Measurements from ENCODE around the gene WDPCP. TPM values are rescaled to one million over a fixed set of nuclear protein-coding genes. Genes with fewer than 3 reads are reported as not detected.

Gene WDPCP
- total and polyA plus RNA-seq, 2 of the 4 experiments (the other 2 are of a cell fraction): 2.2 to 10.2 TPM

DNA sequence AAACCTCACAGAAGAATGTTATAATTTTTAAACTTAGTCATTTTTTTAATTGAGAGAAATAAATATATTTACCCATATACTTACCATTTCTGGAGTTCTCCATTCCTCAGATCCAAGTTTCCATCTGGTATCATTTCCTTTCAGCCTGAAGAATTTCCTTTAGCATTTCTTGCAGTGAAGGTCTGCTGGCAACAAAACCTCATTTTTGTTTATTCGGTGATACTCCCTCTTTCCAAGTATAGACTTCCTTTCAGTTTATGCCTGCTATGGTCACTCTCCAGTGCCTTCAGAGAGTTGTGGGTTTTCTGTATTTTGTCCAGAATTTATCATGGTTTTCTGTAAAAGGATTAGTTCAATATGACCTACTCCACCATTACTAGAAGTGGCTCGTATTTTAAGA, 17.0 kb downstream of the WDPCP start:
- CTCF ChIA-PET: interaction anchor here (0.6 kb wide), 1 partner anchor 56 kb away, joined by 3 read pairs; no protein-coding TSS in a partner anchor
- in situ Hi-C loops (cut with MboI; ENCODE audit: low sequenced_read_pairs) (no loop called here), dilution Hi-C loops (cut with HindIII; ENCODE audit: low sequenced_read_pairs, unreplicated experiment) (no loop called here), intact Hi-C loops (cut with micrococcal nuclease) (no loop called here)
- no peak overlapping the region for H3K9ac ChIP-seq (ENCODE audit: low read depth, low read length)
- H3K4me2 ChIP-seq (ENCODE audit: low read depth, low read length): no peak overlapping the region
- H3K14ac ChIP-seq (replicated peaks; ENCODE audit: low read depth, low read length): no peak overlapping the region
- H3K56ac ChIP-seq (ENCODE audit: extremely low read depth, insufficient read depth, low read length): no peak overlapping the region
- no peaks in the 10 kb centered on the region for H3K36me3 ChIP-seq (ENCODE audit: control insufficient read depth, insufficient read depth, low read length)
- H4K5ac ChIP-seq (ENCODE audit: low read depth, low read length): no peak overlapping the region
- H2BK5ac ChIP-seq (ENCODE audit: low read depth, low read length, poor library complexity, severe bottlenecking): no peak overlapping the region
- H2BK120ac ChIP-seq (ENCODE audit: low read depth, low read length): no peak overlapping the region
- no peak overlapping the region for H2AK9ac ChIP-seq (replicated peaks; ENCODE audit: low read depth, low read length, poor library complexity)
- H4K91ac ChIP-seq (ENCODE audit: insufficient read depth, low read depth, low read length): no peak overlapping the region
- no peak overlapping the region for H3K4ac ChIP-seq (ENCODE audit: low read depth, low read length)
- TF ChIP-seq MXI1 (IDR thresholded peaks at IDR 0.05; ENCODE audit: borderline replicate concordance, low read depth, low read length): no peak
- TF ChIP-seq FOS (IDR thresholded peaks at IDR 0.05; ENCODE audit: low read depth, low read length): no peak
- TF ChIP-seq MAFK (IDR thresholded peaks at IDR 0.05; ENCODE audit: low read depth, low read length): no peak
- TF ChIP-seq RAD21 (IDR thresholded peaks at IDR 0.05; ENCODE audit: low read length): no peak
- TF ChIP-seq RCOR1 (IDR thresholded peaks at IDR 0.05; ENCODE audit: insufficient replicate concordance, low read length): no peak
- no peak for TF ChIP-seq SMC3 (IDR thresholded peaks at IDR 0.05; ENCODE audit: low read depth, low read length)
- TF ChIP-seq, protein P1, sequence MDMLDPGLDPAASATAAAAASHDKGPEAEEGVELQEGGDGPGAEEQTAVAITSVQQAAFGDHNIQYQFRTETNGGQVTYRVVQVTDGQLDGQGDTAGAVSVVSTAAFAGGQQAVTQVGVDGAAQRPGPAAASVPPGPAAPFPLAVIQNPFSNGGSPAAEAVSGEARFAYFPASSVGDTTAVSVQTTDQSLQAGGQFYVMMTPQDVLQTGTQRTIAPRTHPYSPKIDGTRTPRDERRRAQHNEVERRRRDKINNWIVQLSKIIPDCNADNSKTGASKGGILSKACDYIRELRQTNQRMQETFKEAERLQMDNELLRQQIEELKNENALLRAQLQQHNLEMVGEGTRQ (IDR thresholded peaks at IDR 0.05; ENCODE audit: low read depth, low read length): no peak
- TF ChIP-seq, protein P2, sequence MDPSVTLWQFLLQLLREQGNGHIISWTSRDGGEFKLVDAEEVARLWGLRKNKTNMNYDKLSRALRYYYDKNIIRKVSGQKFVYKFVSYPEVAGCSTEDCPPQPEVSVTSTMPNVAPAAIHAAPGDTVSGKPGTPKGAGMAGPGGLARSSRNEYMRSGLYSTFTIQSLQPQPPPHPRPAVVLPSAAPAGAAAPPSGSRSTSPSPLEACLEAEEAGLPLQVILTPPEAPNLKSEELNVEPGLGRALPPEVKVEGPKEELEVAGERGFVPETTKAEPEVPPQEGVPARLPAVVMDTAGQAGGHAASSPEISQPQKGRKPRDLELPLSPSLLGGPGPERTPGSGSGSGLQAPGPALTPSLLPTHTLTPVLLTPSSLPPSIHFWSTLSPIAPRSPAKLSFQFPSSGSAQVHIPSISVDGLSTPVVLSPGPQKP (IDR thresholded peaks at IDR 0.05; ENCODE audit: borderline replicate concordance, low read depth, low read length): no peak
- TF ChIP-seq NFE2L2 (IDR thresholded peaks at IDR 0.05; ENCODE audit: low read depth, low read length): no peak
- H4K8ac ChIP-seq (ENCODE audit: low read depth in 2 of 2, low read length in 2 of 2): no peak overlapping the region
- no CpG with 5 or more reads among the region's 2 CpGs for WGBS, 2 experiments (ENCODE audit: extremely low coverage in 2 of 2, insufficient read length in 1 of 2)
- no peaks in the 10 kb centered on the region for H4K20me1 ChIP-seq (ENCODE audit: insufficient read depth, low read length)
- H3K4me3 ChIP-seq (ENCODE audit: insufficient read depth, low read depth, low read length): no peak overlapping the region
- no TSS peak for BruUV-seq (replicated peaks)
- no peak for ATAC-seq (ENCODE audit: low read depth)
- H3K9me1 ChIP-seq (ENCODE audit: insufficient read depth, low read length): no peaks in the 10 kb centered on the region
- no peaks in the 10 kb centered on the region for H3K4me1 ChIP-seq (ENCODE audit: control insufficient read depth, insufficient read depth, low read length)
- no peak overlapping the region for H3K18ac ChIP-seq (ENCODE audit: low read depth, low read length)
- no peak overlapping the region for H2BK20ac ChIP-seq (ENCODE audit: low read depth, low read length)
- no peak overlapping the region for H2AK5ac ChIP-seq (ENCODE audit: low read depth, low read length)
- no peak overlapping the region for H3K27ac ChIP-seq (ENCODE audit: insufficient read depth, low read length)
- H2AFZ ChIP-seq (replicated peaks; ENCODE audit: low read length, poor library complexity): no peak overlapping the region
- no peak for DNase-seq
- H3K9me3 ChIP-seq (ENCODE audit: control insufficient read depth, insufficient read depth, low read length): no peaks in the 10 kb centered on the region
- POLR2A ChIA-PET (ENCODE audit: unreplicated experiment): no interaction called here
- no peak overlapping the region for H3K23ac ChIP-seq (ENCODE audit: low read depth, low read length)
- no peak overlapping the region for H2BK15ac ChIP-seq (ENCODE audit: low read depth, low read length)
- peaks cover 0 to 5% of the 10 kb centered on the region in 2 experiments; a peak in 1 of 4 replicates for H3K79me1 ChIP-seq (ENCODE audit: low read depth in 1 of 2, low read length in 2 of 2)
- H3K27me3 ChIP-seq (ENCODE audit: control insufficient read depth, insufficient read depth, low read length): no peaks in the 10 kb centered on the region

Data from IMR-90 (cell line).